Right ventricle myocardium inferior (tissue), 1 donor: Measurements from ENCODE around the gene PSMB3. TPM values are rescaled to one million over a fixed set of nuclear protein-coding genes. Genes with fewer than 3 reads are reported as not detected.
"Not testable (repeated sequence)": the region's sequence is repeated elsewhere in the genome, so short reads cannot be mapped to it uniquely, and the experiment has no call there.

Experiments
- ATAC-seq: fragments of 200-7000 bp; cut with Tn5 transposase; one replicate; pipeline ENCODE4 v1.9.1; 2020; ENCODE audit warnings: mild to moderate bottlenecking, moderate library complexity
- DNase-seq: peaks from one replicate; pipeline ENCODE4 v3.0.0; 2021; ENCODE audit errors: missing footprints
- intact Hi-C: fragments of 100-400 bp; cut with DNase I; formaldehyde crosslinking; loops from one replicate; pipeline ENCODE4 v1.11.0; 2022
- total RNA-seq: library from RNA; stranded (reverse); fragmentation: NEBNext Ultra II Directional; extraction: Animal tissue kit (Norgen Biotek cat#: 25700); gene quantifications from one replicate; pipeline ENCODE4 v1.2.1, GENCODE V29; 2021
- donor health status: DM: no; HTN: yes; CAD: no; lungs with severe emphysema.

Gene PSMB3
- total RNA-seq, 1 donor from 2014 or later, result 175 TPM

GRCh38 chr17:38712593-38712992, 39.9 kb upstream of the PSMB3 start:
- DNase-seq (no peak), ATAC-seq (no peak)
- intact Hi-C loops, result no loop called here

- ATAC-seq (no peak), DNase-seq (no peak)
- intact Hi-C loops, result no loop called here
These were observed 39.0 kb upstream of the PSMB3 start for GRCh38 chr17:38713456-38714075.

- intact Hi-C loops, result no loop called here
- ATAC-seq (no peak), DNase-seq (no peak)
These were observed 37.2 kb upstream of the PSMB3 start for GRCh38 chr17:38715216-38715943.

- DNase-seq, result no peak
- intact Hi-C loops, result no loop called here
These were observed 36.1 kb upstream of the PSMB3 start for GRCh38 chr17:38716368-38717005.

GRCh38 chr17:38717139-38717745, 35.3 kb upstream of the PSMB3 start:
- DNase-seq (no peak), ATAC-seq (no peak)
- intact Hi-C loops, result no loop called here

More at GRCh38 chr17:38716368-38717005, 36.1 kb upstream of the PSMB3 start:
- no peak for ATAC-seq

GRCh38 chr17:38719289-38719942, 33.1 kb upstream of the PSMB3 start:
- ATAC-seq, result no peak
- DNase-seq, result no peak
- intact Hi-C loops, result no loop called here

- no peak for ATAC-seq
- intact Hi-C loops, result no loop called here
- no peak for DNase-seq
These were observed 32.4 kb upstream of the PSMB3 start for GRCh38 chr17:38719943-38720641.

- ATAC-seq (no peak), DNase-seq (no peak)
- intact Hi-C loops, result no loop called here
These were observed 31.6 kb upstream of the PSMB3 start for GRCh38 chr17:38720941-38721340.

GRCh38 chr17:38721802-38722201, 30.7 kb upstream of the PSMB3 start:
- no peak for DNase-seq
- no peak for ATAC-seq
- intact Hi-C loops, result no loop called here

- ATAC-seq (peak; percentile 43), DNase-seq (peak; percentile 85)
- intact Hi-C loops, result no loop called here
These were observed 28.1 kb upstream of the PSMB3 start for GRCh38 chr17:38724337-38724988.

GRCh38 chr17:38725066-38725465, 27.5 kb upstream of the PSMB3 start:
- intact Hi-C loops, result no loop called here
- no peak for DNase-seq
- no peak for ATAC-seq

GRCh38 chr17:38726145-38726544, 26.4 kb upstream of the PSMB3 start:
- intact Hi-C loops, ATAC-seq, DNase-seq: not testable (repeated sequence)

GRCh38 chr17:38727736-38728135, 24.8 kb upstream of the PSMB3 start:
- intact Hi-C loops, result no loop called here
- no peak for ATAC-seq
- no peak for DNase-seq

GRCh38 chr17:38728290-38728831, 24.2 kb upstream of the PSMB3 start:
- DNase-seq (no peak), ATAC-seq (no peak)
- intact Hi-C loops, result no loop called here

GRCh38 chr17:38729368-38729885, 23.1 kb upstream of the PSMB3 start:
- intact Hi-C loops, result no loop called here
- no peak for ATAC-seq
- no peak for DNase-seq

GRCh38 chr17:38729886-38730525, 22.5 kb upstream of the PSMB3 start, which contains the start of gene CISD3:
Gene CISD3, plus strand, starts transcription at chr17:38730341. Its CDS starts 18 bp downstream, at chr17:38730359.
- DNase-seq (peak; percentile 95), ATAC-seq (peak; percentile 90)
- intact Hi-C loops, result loop anchor here (1.0 to 10.0 kb wide), 4 partner anchors 19 to 305 kb away; partner anchors contain the start of genes ARHGAP23 and PCGF2
